Measurements from ENCODE around the gene AUP1. TPM values are rescaled to one million over a fixed set of nuclear protein-coding genes. Genes with fewer than 3 reads are reported as not detected.

AUP1 gene
- polyA plus RNA-seq, 3 donors, result 130 to 385 (median 149) TPM

GRCh38 chr2:74536166-74536950, 6.9 kb upstream of the AUP1 start:
- Mint-ChIP-seq H3K27ac (no peak overlapping the region), H3K9me3 (no peaks in the 10 kb centered on the region), H3K4me1 (peaks cover 18% of the 10 kb centered on the region), H3K27me3 (ENCODE audit: low read depth in 3 of 3) (peaks cover 2 to 5% (median 4%) of the 10 kb centered on the region in 3 donors), H3K4me3 (no peak overlapping the region), H3K36me3 (peaks cover 19 to 21% of the 10 kb centered on the region in 2 donors)
- H3K4me2 ChIP-seq (replicated peaks; ENCODE audit: extremely low read depth, low read length, poor library complexity, severe bottlenecking), result no peak overlapping the region
- TF ChIP-seq CTCF (IDR thresholded peaks at IDR 0.05), result no peak
- H3K27ac ChIP-seq (ENCODE audit: low read depth in 1 of 2, low read length in 2 of 2), result no peak overlapping the region
- no peaks in the 10 kb centered on the region for H3K27me3 ChIP-seq (ENCODE audit: control insufficient read depth in 2 of 2, insufficient read depth in 2 of 2, low read length in 2 of 2)
- H2AFZ ChIP-seq (ENCODE audit: insufficient read depth, low read depth, low read length, poor library complexity, severe bottlenecking), result no peak overlapping the region
- intact Hi-C loops (cut with micrococcal nuclease), result loop anchor here in 1 of 2 donors (10.0 kb wide), 1 partner anchor 48 kb away; no protein-coding TSS in a partner anchor
- peaks cover 8 to 15% of the 10 kb centered on the region in 2 donors for H3K4me1 ChIP-seq (ENCODE audit: control insufficient read depth in 1 of 2, insufficient read depth in 2 of 2, low read length in 2 of 2)
- H3K4me3 ChIP-seq (replicated peaks in 1 of 3; ENCODE audit: low read depth in 2 of 3, low read length in 3 of 3), result no peak overlapping the region
- WGBS (ENCODE audit: insufficient coverage), result 92% methylated on average over 18 of the region's 23 CpGs
- DNase-seq, result no peak
- H3K9me3 ChIP-seq (replicated peaks in 1 of 2; ENCODE audit: control insufficient read depth in 1 of 2, insufficient read depth in 1 of 2, low read length in 2 of 2), result no peaks in the 10 kb centered on the region
- no peak overlapping the region for H3K9ac ChIP-seq (ENCODE audit: insufficient read depth, low read length, poor library complexity, severe bottlenecking)
- no peaks in the 10 kb centered on the region for H3K79me2 ChIP-seq (ENCODE audit: insufficient read depth, low read length)
- H4K20me1 ChIP-seq (ENCODE audit: insufficient read depth, low read length), result no peaks in the 10 kb centered on the region
- H3K36me3 ChIP-seq (replicated peaks in 1 of 2; ENCODE audit: control insufficient read depth in 1 of 2, insufficient read depth in 2 of 2, low read length in 2 of 2), result peaks cover 9 to 18% of the 10 kb centered on the region in 2 donors

DNA sequence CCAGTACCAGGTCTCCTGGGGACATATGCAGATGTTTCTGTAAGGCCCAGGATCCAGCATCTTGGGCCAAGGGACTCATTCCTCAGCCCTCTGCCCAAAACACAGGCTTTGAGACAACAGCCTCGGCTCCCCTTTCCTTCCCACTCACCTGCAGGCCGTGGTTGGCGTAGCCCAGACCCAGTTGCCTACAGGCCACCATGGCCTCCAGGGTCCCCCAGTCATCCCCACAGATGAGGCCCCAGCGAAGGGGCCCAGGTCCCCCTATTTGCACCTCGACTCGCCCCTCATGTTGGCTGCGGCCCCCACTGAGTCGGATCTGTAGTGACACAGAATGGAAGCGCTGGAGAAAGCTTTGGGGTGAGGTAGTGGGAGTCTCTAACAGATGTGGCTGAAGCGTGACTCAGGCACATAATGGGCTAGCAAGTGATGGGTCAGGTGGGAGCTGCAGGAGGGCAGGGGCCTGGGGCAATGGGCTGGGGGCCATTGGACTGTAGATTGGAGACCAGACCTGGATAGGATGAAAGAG, 6.0 kb upstream of the AUP1 start:
- Histone ChIP-seq H3K4me1 (ENCODE audit: control insufficient read depth in 1 of 2, insufficient read depth in 2 of 2, low read length in 2 of 2) (peaks cover 17 to 23% of the 10 kb centered on the region in 2 donors), H3K4me3 (replicated peaks in 1 of 3; ENCODE audit: low read depth in 2 of 3, low read length in 3 of 3) (no peak overlapping the region), H4K20me1 (ENCODE audit: insufficient read depth, low read length) (no peaks in the 10 kb centered on the region), H3K27ac (ENCODE audit: low read depth in 1 of 2, low read length in 2 of 2) (no peak overlapping the region), H3K27me3 (ENCODE audit: control insufficient read depth in 2 of 2, insufficient read depth in 2 of 2, low read length in 2 of 2) (no peaks in the 10 kb centered on the region), H2AFZ (ENCODE audit: insufficient read depth, low read depth, low read length, poor library complexity, severe bottlenecking) (no peak overlapping the region), H3K36me3 (replicated peaks in 1 of 2; ENCODE audit: control insufficient read depth in 1 of 2, insufficient read depth in 2 of 2, low read length in 2 of 2) (peaks cover 6 to 18% of the 10 kb centered on the region in 2 donors), H3K9me3 (replicated peaks in 1 of 2; ENCODE audit: control insufficient read depth in 1 of 2, insufficient read depth in 1 of 2, low read length in 2 of 2) (no peaks in the 10 kb centered on the region), H3K79me2 (ENCODE audit: insufficient read depth, low read length) (peaks cover under 1% of the 10 kb centered on the region), H3K4me2 (replicated peaks; ENCODE audit: extremely low read depth, low read length, poor library complexity, severe bottlenecking) (no peak overlapping the region), H3K9ac (ENCODE audit: insufficient read depth, low read length, poor library complexity, severe bottlenecking) (no peak overlapping the region)
- TF ChIP-seq CTCF (IDR thresholded peaks at IDR 0.05), result no peak
- intact Hi-C loops (cut with micrococcal nuclease), result loop anchor here in 1 of 2 donors (10.0 kb wide), 1 partner anchor 49 kb away; no protein-coding TSS in a partner anchor
- WGBS (ENCODE audit: insufficient coverage), result 99% methylated on average over 10 of the region's 10 CpGs
- Mint-ChIP-seq H3K9me3 (no peaks in the 10 kb centered on the region), H3K4me3 (no peak overlapping the region), H3K27ac (no peak overlapping the region), H3K27me3 (ENCODE audit: low read depth in 3 of 3) (peaks cover 4 to 5% (median 4%) of the 10 kb centered on the region in 3 donors), H3K36me3 (peaks cover 19 to 21% of the 10 kb centered on the region in 2 donors), H3K4me1 (peaks cover 26% of the 10 kb centered on the region)
- no peak for DNase-seq
